OCI-LY1 (cell line): ENCODE data around the gene LIPN.

Source experiments
- H2AFZ ChIP-seq: fragments of 200-600 bp; sonication (generic), shearing (Covaris generic); 2 replicates; pipeline ENCODE4 v1.6.0; 2014; ENCODE audit warnings: antibody characterized with exemption, mild to moderate bottlenecking, low read length
- H3F3A ChIP-seq: fragments of 200-600 bp; sonication (generic), shearing (Covaris generic); 2 replicates; pipeline ENCODE4 v1.6.0; 2014; ENCODE audit warnings: mild to moderate bottlenecking, antibody characterized with exemption, low read length, moderate library complexity; ENCODE audit not compliant: insufficient read depth
- H3K27ac ChIP-seq: fragments of 200-600 bp; sonication (generic); 2 replicates; pipeline ENCODE4 v1.5.1; 2014; ENCODE audit warnings: low read length, mixed run types, mild to moderate bottlenecking, low read depth; ENCODE audit not compliant: poor library complexity, severe bottlenecking
- H3K27me3 ChIP-seq: fragments of 200-600 bp; sonication (generic); 2 replicates; pipeline ENCODE4 v1.6.0; 2014; ENCODE audit warnings: antibody characterized with exemption, mild to moderate bottlenecking, low read length, moderate library complexity; ENCODE audit not compliant: insufficient read depth
- H3K36me3 ChIP-seq: fragments of 200-600 bp; sonication (generic); 2 replicates; pipeline ENCODE4 v1.6.1; 2014; ENCODE audit warnings: mild to moderate bottlenecking, antibody characterized with exemption, low read length, moderate library complexity, mixed read lengths; ENCODE audit not compliant: insufficient read depth
- H3K4me1 ChIP-seq: fragments of 200-600 bp; sonication (generic); 2 replicates; pipeline ENCODE4 v1.5.1; 2014; ENCODE audit warnings: mild to moderate bottlenecking, low read length, moderate library complexity; ENCODE audit not compliant: insufficient read depth, severe bottlenecking
- H3K4me2 ChIP-seq: fragments of 200-600 bp; sonication (generic), shearing (Covaris generic); 2 replicates; pipeline ENCODE4 v1.6.1; 2014; ENCODE audit warnings: low read length
- H3K4me3 ChIP-seq: fragments of 200-600 bp; sonication (generic); 2 replicates; pipeline ENCODE4 v1.5.1; 2014; ENCODE audit warnings: low read length, low read depth, mild to moderate bottlenecking, mixed read lengths; ENCODE audit not compliant: poor library complexity, severe bottlenecking
- H3K79me2 ChIP-seq: fragments of 200-600 bp; shearing (Covaris generic); 2 replicates; pipeline ENCODE4 v1.6.1; 2016; ENCODE audit warnings: mixed run types, low read length, mixed read lengths; ENCODE audit not compliant: insufficient read depth
- H3K9ac ChIP-seq: fragments of 200-600 bp; sonication (generic), shearing (Covaris generic); 2 replicates; pipeline ENCODE4 v1.6.1; 2014; ENCODE audit warnings: mild to moderate bottlenecking, low read length, mixed read lengths
- H3K9me2 ChIP-seq: fragments of 200-600 bp; sonication (generic), shearing (Covaris generic); 2 replicates; pipeline ENCODE4 v1.6.1; 2014; ENCODE audit warnings: low read depth, mild to moderate bottlenecking, low read length, mixed read lengths
- H3K9me3 ChIP-seq: fragments of 200-600 bp; shearing (Covaris generic); 2 replicates; pipeline ENCODE4 v1.6.1; 2014; ENCODE audit warnings: low read length, mixed read lengths
- H4K20me1 ChIP-seq: fragments of 200-600 bp; sonication (generic), shearing (Covaris generic); 2 replicates; pipeline ENCODE4 v1.6.0; 2016; ENCODE audit warnings: mild to moderate bottlenecking, low read length; ENCODE audit not compliant: insufficient read depth
- CTCF ChIP-seq: fragments of 200-600 bp; sonication (generic), shearing (Covaris generic); IDR thresholded peaks from 2 replicates; pipeline ENCODE4 v1.5.1; 2017; ENCODE audit warnings: mild to moderate bottlenecking, antibody characterized with exemption, low read length, moderate library complexity, mixed read lengths
- EZH2 ChIP-seq: fragments of 200-600 bp; sonication (generic), shearing (Covaris generic); IDR thresholded peaks from 2 replicates; pipeline ENCODE4 v1.8.0; 2017; ENCODE audit warnings: borderline replicate concordance, mixed run types, mild to moderate bottlenecking, antibody characterized with exemption, low read length, moderate library complexity, mixed read lengths

The LIPN gene

GRCh38 chr10:88762906-88763305 lies 3.1 kb downstream of the LIPN start:
- Histone ChIP-seq H3K27me3 (no peaks in the 10 kb centered on the region), H3K4me1 (no peaks in the 10 kb centered on the region), H3K79me2 (no peaks in the 10 kb centered on the region), H3K4me2 (no peak overlapping the region), H2AFZ (no peak overlapping the region), H3K4me3 (no peak overlapping the region), H3K9me2 (no peaks in the 10 kb centered on the region), H3K9ac (no peak overlapping the region), H3K27ac (no peak overlapping the region), H4K20me1 (no peaks in the 10 kb centered on the region), H3K36me3 (no peaks in the 10 kb centered on the region), H3F3A (no peaks in the 10 kb centered on the region), H3K9me3 (no peaks in the 10 kb centered on the region)
- TF ChIP-seq EZH2 (no peak), CTCF (no peak)

GRCh38 chr10:88763441-88763840 lies 3.6 kb downstream of the LIPN start:
- H2AFZ ChIP-seq: no peak overlapping the region
- H3K27ac ChIP-seq: no peak overlapping the region
- no peaks in the 10 kb centered on the region for H3K36me3 ChIP-seq
- no peaks in the 10 kb centered on the region for H3K4me1 ChIP-seq
- no peaks in the 10 kb centered on the region for H3K9me2 ChIP-seq
- H3K27me3 ChIP-seq: no peaks in the 10 kb centered on the region
- no peak overlapping the region for H3K4me2 ChIP-seq
- no peaks in the 10 kb centered on the region for H3K79me2 ChIP-seq
- no peaks in the 10 kb centered on the region for H3F3A ChIP-seq
- H3K4me3 ChIP-seq: no peak overlapping the region
- H4K20me1 ChIP-seq: no peaks in the 10 kb centered on the region
- no peaks in the 10 kb centered on the region for H3K9me3 ChIP-seq
- H3K9ac ChIP-seq: no peak overlapping the region
- TF ChIP-seq CTCF: no peak
- TF ChIP-seq EZH2: no peak

GRCh38 chr10:88764110-88764509 lies 4.3 kb downstream of the LIPN start:
- Histone ChIP-seq H3K4me2 (no peak overlapping the region), H3K9me3 (no peaks in the 10 kb centered on the region), H3K4me3 (no peak overlapping the region), H3K9me2 (no peaks in the 10 kb centered on the region), H3K27me3 (no peaks in the 10 kb centered on the region), H4K20me1 (no peaks in the 10 kb centered on the region), H3K27ac (no peak overlapping the region), H2AFZ (no peak overlapping the region), H3K9ac (no peak overlapping the region), H3K36me3 (no peaks in the 10 kb centered on the region), H3K79me2 (no peaks in the 10 kb centered on the region), H3F3A (no peaks in the 10 kb centered on the region), H3K4me1 (no peaks in the 10 kb centered on the region)
- no peak for TF ChIP-seq CTCF
- no peak for TF ChIP-seq EZH2
